Vagina (tissue), 2 donors: ENCODE results near the gene CPZ.

Source experiments
- POLR2A ChIP-seq, 2 donors: fragments of 450-650 bp; IDR thresholded peaks; one replicate each; pipeline ENCODE4 v1.6.1; 2017; ENCODE audit warnings: antibody characterized with exemption in 2 of 2, mild to moderate bottlenecking in 2 of 2, moderate library complexity in 2 of 2
- TF ChIP-seq, protein P1 (sequence below), 3 experiments: fragments of 450-650 bp in 2 of 3; fragments of 200-600 bp in 1 of 3; sonication (generic) in 1 of 3; IDR thresholded peaks; one replicate each; pipeline ENCODE4 v1.5.1; 2017 to 2019; ENCODE audit warnings: antibody characterized with exemption in 3 of 3, mild to moderate bottlenecking in 2 of 3, moderate library complexity in 2 of 3

DNA sequence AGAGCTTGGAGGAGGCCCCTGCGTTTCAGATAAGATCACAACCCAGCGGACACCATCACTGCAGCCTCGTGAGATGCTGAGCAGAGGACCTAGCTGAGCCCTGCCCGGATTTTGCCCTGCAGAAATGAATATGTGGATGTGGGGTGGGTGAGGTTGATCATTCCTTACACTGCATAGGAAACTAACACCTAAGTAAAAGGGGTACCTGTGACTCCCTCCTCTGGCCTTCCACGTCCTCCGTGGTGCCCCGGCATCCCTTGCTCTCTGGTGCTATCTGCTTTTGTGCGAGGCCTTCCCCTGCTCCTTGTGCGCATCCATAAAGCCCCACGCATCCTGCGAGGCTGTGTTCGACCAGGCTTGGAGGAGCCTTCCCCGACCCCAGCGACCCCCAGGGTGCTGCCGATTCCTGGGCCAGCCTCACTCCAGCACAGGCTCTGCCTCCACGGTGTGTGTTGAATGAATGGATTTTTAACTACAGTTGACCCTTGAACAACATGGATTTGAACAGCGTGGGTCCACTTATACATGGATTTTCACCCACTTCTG lies 37.9 kb upstream of the CPZ start:
- TF ChIP-seq, protein P1, sequence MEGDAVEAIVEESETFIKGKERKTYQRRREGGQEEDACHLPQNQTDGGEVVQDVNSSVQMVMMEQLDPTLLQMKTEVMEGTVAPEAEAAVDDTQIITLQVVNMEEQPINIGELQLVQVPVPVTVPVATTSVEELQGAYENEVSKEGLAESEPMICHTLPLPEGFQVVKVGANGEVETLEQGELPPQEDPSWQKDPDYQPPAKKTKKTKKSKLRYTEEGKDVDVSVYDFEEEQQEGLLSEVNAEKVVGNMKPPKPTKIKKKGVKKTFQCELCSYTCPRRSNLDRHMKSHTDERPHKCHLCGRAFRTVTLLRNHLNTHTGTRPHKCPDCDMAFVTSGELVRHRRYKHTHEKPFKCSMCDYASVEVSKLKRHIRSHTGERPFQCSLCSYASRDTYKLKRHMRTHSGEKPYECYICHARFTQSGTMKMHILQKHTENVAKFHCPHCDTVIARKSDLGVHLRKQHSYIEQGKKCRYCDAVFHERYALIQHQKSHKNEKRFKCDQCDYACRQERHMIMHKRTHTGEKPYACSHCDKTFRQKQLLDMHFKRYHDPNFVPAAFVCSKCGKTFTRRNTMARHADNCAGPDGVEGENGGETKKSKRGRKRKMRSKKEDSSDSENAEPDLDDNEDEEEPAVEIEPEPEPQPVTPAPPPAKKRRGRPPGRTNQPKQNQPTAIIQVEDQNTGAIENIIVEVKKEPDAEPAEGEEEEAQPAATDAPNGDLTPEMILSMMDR (IDR thresholded peaks at IDR 0.05): no peak
- no peak for TF ChIP-seq POLR2A (IDR thresholded peaks at IDR 0.05)
